Skeletal muscle tissue (tissue), 4 donors: ENCODE results near the gene ITPKC. TPM values are rescaled to one million over a fixed set of nuclear protein-coding genes. Genes with fewer than 3 reads are reported as not detected.
A peak's percentile ranks its signal among the peaks of the same experiment; 100 is the strongest.

Experiments used
- H3K27ac ChIP-seq: one replicate; pipeline ENCODE4 v1.7.0; 2013; ENCODE audit warnings: mild to moderate bottlenecking, low read depth, low read length, inconsistent platforms
- H3K27me3 ChIP-seq, 3 donors: one replicate each; pipeline ENCODE4 v1.7.0; 2013; ENCODE audit warnings: low read length in 3 of 3; ENCODE audit not compliant: control insufficient read depth in 3 of 3, insufficient read depth in 3 of 3
- H3K36me3 ChIP-seq, 3 donors: one replicate each; pipeline ENCODE4 v1.7.0; 2013; ENCODE audit warnings: low read length in 3 of 3; ENCODE audit not compliant: control insufficient read depth in 3 of 3, insufficient read depth in 3 of 3
- H3K4me1 ChIP-seq, 3 donors: one replicate each; pipeline ENCODE4 v1.7.0; 2013; ENCODE audit warnings: low read length in 3 of 3, mild to moderate bottlenecking in 3 of 3; ENCODE audit not compliant: control insufficient read depth in 3 of 3, insufficient read depth in 3 of 3
- H3K4me3 ChIP-seq, 3 donors: one replicate each; pipeline ENCODE4 v1.7.0; 2013; ENCODE audit warnings: low read length in 3 of 3
- H3K9ac ChIP-seq, 3 donors: one replicate each; pipeline ENCODE4 v1.7.0; 2013; ENCODE audit warnings: low read length in 3 of 3, mild to moderate bottlenecking in 3 of 3, moderate library complexity in 2 of 3, low read depth in 1 of 3
- H3K9me3 ChIP-seq, 3 donors: one replicate each; pipeline ENCODE4 v1.7.0; 2013; ENCODE audit warnings: low read length in 3 of 3; ENCODE audit not compliant: control insufficient read depth in 3 of 3
- total RNA-seq: library from RNA; depleted of rRNA; stranded (reverse); fragments of >200 nt; gene quantifications from one replicate; pipeline ENCODE4 v1.2.3, GENCODE V29; 2014
- donor health status: Osteomylitis.

Gene ITPKC
- total RNA-seq, 1 donor from 2014 or later = 6.8 TPM

DNA sequence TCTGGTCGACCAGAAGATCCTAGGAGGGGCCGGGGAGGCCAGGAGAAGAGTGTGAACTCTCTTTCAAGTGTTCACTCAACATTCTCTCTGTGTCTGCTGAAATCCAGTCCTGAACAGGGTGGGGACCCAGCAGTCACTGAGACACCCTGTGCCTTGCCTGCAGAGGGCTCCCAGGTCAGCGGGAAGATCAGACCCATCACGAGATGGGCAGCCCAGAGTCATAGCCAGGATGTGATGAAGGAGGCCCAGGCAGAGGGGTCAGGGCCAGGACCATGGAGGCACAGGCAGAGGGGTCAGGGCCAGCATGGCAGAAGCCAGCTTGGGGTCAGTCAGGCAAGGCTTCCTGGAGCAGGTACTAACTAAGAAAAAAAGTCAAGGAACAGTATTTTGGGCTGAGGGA, 35.9 kb upstream of the ITPKC start:
- no peaks in the 10 kb centered on the region for H3K9me3 ChIP-seq
- H3K9ac ChIP-seq = no peak overlapping the region
- H3K36me3 ChIP-seq = peaks cover 47 to 61% (median 52%) of the 10 kb centered on the region in 3 donors
- no peak overlapping the region for H3K27ac ChIP-seq
- H3K4me3 ChIP-seq = no peak overlapping the region
- H3K4me1 ChIP-seq = no peaks in the 10 kb centered on the region
- no peaks in the 10 kb centered on the region for H3K27me3 ChIP-seq

DNA sequence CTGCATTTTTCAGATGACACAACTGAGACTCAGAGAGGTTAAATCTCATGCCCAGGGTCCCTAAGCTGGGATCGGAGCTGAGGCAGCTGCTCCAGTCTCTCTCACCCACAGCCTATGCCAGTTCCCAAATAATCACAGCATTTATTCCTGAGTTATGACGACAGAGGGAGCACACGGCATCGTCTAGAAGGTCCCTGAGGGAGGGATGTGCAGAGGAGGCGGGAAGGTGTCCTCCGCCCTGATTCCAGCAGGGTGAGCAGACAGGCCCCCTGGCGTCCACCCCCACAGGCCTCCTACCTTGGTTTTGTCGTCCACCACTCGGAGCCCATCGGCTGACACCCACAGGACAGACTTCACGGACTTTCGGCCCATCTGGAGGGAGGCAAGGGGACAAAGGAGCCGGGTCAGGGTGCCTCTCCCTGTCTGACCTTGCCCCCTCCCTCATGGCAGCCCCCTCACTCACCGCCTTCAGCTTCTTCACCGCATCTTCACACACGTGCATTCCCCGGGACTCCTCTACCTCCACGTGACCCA, 34.4 kb upstream of the ITPKC start:
- Histone ChIP-seq H3K36me3 (peaks cover 40 to 50% (median 43%) of the 10 kb centered on the region in 3 donors), H3K9ac (no peak overlapping the region)

GRCh38 chr19:40683437-40683836, 33.5 kb upstream of the ITPKC start:
- Histone ChIP-seq H3K9ac (no peak overlapping the region), H3K27me3 (no peaks in the 10 kb centered on the region), H3K4me1 (peaks cover 7 to 11% (median 9%) of the 10 kb centered on the region in 3 donors), H3K36me3 (peaks cover 35 to 42% (median 39%) of the 10 kb centered on the region in 3 donors), H3K9me3 (no peaks in the 10 kb centered on the region), H3K27ac (no peak overlapping the region), H3K4me3 (no peak overlapping the region)

More for the DNA sequence above, 34.4 kb upstream of the ITPKC start:
- H3K4me3 ChIP-seq = no peak overlapping the region
- no peak overlapping the region for H3K27ac ChIP-seq
- peaks cover 0 to 2% (median 0%) of the 10 kb centered on the region in 3 donors for H3K4me1 ChIP-seq
- no peaks in the 10 kb centered on the region for H3K27me3 ChIP-seq
- H3K9me3 ChIP-seq = no peaks in the 10 kb centered on the region

GRCh38 chr19:40684280-40684679, 32.6 kb upstream of the ITPKC start:
- Histone ChIP-seq H3K4me3 (no peak overlapping the region), H3K36me3 (peaks cover 33 to 37% (median 35%) of the 10 kb centered on the region in 3 donors), H3K4me1 (peaks cover 11 to 18% (median 14%) of the 10 kb centered on the region in 3 donors), H3K27ac (no peak overlapping the region), H3K9me3 (no peaks in the 10 kb centered on the region), H3K9ac (no peak overlapping the region), H3K27me3 (no peaks in the 10 kb centered on the region)

- Histone ChIP-seq H3K4me1 (peaks cover 19 to 26% (median 21%) of the 10 kb centered on the region in 3 donors), H3K27me3 (no peaks in the 10 kb centered on the region), H3K27ac (no peak overlapping the region), H3K36me3 (peaks cover 28 to 35% (median 34%) of the 10 kb centered on the region in 3 donors), H3K9me3 (no peaks in the 10 kb centered on the region), H3K9ac (no peak overlapping the region), H3K4me3 (no peak overlapping the region)
Measured at GRCh38 chr19:40685016-40685526, 31.8 kb upstream of the ITPKC start.

- peaks cover 28 to 34% (median 33%) of the 10 kb centered on the region in 3 donors for H3K36me3 ChIP-seq
- H3K4me3 ChIP-seq = no peak overlapping the region
- H3K9ac ChIP-seq = no peak overlapping the region
- H3K27me3 ChIP-seq = no peaks in the 10 kb centered on the region
- no peaks in the 10 kb centered on the region for H3K9me3 ChIP-seq
- no peak overlapping the region for H3K27ac ChIP-seq
- H3K4me1 ChIP-seq = peaks cover 19 to 27% (median 22%) of the 10 kb centered on the region in 3 donors
Measured at GRCh38 chr19:40685563-40685962, 31.3 kb upstream of the ITPKC start.

DNA sequence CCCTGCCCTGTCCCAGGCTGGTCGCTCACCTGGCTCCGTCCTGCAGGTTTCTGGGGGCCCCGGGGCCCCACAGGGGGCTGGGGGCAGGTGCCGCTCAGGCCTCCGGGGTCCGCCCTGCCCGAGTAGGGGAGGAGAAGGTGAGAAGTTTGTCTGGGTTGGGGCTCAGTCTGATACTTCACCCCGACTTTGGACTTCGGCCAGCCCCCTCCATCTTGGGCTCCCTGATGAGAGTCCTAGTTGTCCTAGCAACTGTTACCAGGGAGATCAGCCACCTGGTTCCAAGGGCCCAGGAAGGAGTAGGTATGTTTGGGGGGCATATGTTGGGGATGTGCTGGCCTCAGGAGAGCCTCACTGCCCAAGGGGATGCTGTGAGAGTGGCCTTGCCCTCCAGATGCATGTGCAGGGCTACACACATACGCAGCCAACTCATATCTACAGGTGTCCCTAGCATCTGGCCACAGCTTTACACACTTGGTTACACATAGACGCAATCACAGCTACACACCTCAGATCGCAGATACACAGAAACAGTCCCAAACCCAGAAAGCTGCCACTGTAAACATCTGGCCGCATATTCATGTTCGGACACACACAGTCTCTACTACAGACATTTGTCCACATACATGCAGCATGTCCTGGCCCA, 29.9 kb upstream of the ITPKC start:
- Histone ChIP-seq H3K27me3 (no peaks in the 10 kb centered on the region), H3K9me3 (no peaks in the 10 kb centered on the region), H3K36me3 (peaks cover 21 to 29% (median 27%) of the 10 kb centered on the region in 3 donors), H3K9ac (no peak overlapping the region), H3K4me1 (peaks cover 25 to 40% (median 34%) of the 10 kb centered on the region in 3 donors), H3K27ac (no peak overlapping the region), H3K4me3 (peak overlapping the region in 1 of 3 donors; percentile 41)

- H3K9me3 ChIP-seq = no peaks in the 10 kb centered on the region
- H3K4me1 ChIP-seq = peaks cover 25 to 40% (median 34%) of the 10 kb centered on the region in 3 donors
- peaks cover 18 to 26% (median 25%) of the 10 kb centered on the region in 3 donors for H3K36me3 ChIP-seq
- H3K27ac ChIP-seq = peak overlapping the region; percentile 0
- peak overlapping the region in 1 of 3 donors; percentile 14 for H3K9ac ChIP-seq
- peak overlapping the region; percentile 32 to 57 (median 44) for H3K4me3 ChIP-seq
- no peaks in the 10 kb centered on the region for H3K27me3 ChIP-seq
Measured at GRCh38 chr19:40687525-40688016, 29.3 kb upstream of the ITPKC start.

DNA sequence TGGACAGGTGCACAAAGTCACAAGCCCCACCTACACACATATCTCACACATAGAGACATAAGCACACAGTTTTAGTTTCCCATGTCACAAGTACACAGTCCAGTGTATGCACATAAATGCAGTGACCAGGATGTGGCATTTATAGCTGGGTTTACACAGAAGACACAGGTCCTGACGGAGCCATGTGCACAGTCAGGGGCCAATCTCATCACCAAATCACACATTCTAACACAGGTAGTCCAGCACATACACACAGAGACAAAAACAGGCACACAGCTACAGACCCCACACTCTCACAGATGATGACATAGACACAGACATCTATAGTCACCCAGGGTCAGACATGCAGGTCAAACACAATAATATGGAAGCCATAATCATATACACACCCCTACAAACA, 28.6 kb upstream of the ITPKC start:
- H3K36me3 ChIP-seq = peaks cover 14 to 19% (median 19%) of the 10 kb centered on the region in 3 donors
- no peaks in the 10 kb centered on the region for H3K9me3 ChIP-seq
- peak overlapping the region; percentile 32 to 77 (median 57) for H3K4me3 ChIP-seq
- H3K27ac ChIP-seq = peak overlapping the region; percentile 0
- no peak overlapping the region for H3K9ac ChIP-seq
- no peaks in the 10 kb centered on the region for H3K27me3 ChIP-seq
- peaks cover 25 to 40% (median 34%) of the 10 kb centered on the region in 3 donors for H3K4me1 ChIP-seq

DNA sequence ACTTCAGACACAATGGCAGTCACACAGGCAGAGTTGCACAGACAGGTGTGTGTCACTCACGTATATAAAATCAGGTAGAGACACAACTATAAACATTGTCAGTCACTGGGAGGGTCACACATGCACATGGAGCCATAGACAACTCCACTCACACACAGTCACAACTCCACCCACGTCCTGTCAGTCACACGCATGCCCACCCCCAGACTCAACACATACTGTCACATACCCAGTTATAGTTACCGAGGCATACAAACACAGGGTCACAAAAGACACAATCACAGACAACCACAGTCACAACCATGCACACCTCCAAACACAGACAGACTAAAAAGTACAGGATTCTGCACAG, 27.9 kb upstream of the ITPKC start:
- no peak overlapping the region for H3K27ac ChIP-seq

More for the DNA sequence above, 27.9 kb upstream of the ITPKC start:
- H3K9ac ChIP-seq = peak overlapping the region in 1 of 3 donors; percentile 82
- no peaks in the 10 kb centered on the region for H3K27me3 ChIP-seq
- no peaks in the 10 kb centered on the region for H3K9me3 ChIP-seq
- peaks cover 13 to 20% (median 19%) of the 10 kb centered on the region in 3 donors for H3K36me3 ChIP-seq
- peak overlapping the region; percentile 76 to 81 (median 77) for H3K4me3 ChIP-seq
- H3K4me1 ChIP-seq = peaks cover 25 to 40% (median 34%) of the 10 kb centered on the region in 3 donors
